ENCODE data around the gene HADHB. TPM values are rescaled to one million over a fixed set of nuclear protein-coding genes. Genes with fewer than 3 reads are reported as not detected.

The HADHB gene
- total and polyA plus RNA-seq, 2 of the 13 experiments (the other 11 are each of a cell fraction or from before 2014, with no cell fraction given) = 112 to 238 TPM

DNA sequence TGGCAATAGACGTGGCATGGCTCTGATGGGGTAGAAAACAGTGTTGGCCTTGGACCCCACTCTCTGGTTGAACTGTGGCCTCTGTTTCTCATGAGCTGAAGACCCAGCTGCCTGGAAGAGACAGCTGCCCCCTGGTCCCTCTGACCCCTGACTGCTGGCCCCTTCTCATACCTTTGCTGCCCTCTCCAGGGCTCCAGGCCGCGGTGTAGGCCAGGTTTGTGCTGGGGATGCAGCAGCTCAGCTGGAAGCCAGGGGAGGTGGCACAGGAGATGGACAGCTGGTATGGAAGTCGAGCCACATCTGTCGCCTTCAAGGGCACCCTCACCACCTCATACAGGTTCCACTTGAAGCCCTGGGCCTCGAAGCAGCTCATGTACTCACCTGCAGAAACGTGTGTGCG, 69.5 kb downstream of the HADHB start (continued):
- TF ChIP-seq, protein P1, sequence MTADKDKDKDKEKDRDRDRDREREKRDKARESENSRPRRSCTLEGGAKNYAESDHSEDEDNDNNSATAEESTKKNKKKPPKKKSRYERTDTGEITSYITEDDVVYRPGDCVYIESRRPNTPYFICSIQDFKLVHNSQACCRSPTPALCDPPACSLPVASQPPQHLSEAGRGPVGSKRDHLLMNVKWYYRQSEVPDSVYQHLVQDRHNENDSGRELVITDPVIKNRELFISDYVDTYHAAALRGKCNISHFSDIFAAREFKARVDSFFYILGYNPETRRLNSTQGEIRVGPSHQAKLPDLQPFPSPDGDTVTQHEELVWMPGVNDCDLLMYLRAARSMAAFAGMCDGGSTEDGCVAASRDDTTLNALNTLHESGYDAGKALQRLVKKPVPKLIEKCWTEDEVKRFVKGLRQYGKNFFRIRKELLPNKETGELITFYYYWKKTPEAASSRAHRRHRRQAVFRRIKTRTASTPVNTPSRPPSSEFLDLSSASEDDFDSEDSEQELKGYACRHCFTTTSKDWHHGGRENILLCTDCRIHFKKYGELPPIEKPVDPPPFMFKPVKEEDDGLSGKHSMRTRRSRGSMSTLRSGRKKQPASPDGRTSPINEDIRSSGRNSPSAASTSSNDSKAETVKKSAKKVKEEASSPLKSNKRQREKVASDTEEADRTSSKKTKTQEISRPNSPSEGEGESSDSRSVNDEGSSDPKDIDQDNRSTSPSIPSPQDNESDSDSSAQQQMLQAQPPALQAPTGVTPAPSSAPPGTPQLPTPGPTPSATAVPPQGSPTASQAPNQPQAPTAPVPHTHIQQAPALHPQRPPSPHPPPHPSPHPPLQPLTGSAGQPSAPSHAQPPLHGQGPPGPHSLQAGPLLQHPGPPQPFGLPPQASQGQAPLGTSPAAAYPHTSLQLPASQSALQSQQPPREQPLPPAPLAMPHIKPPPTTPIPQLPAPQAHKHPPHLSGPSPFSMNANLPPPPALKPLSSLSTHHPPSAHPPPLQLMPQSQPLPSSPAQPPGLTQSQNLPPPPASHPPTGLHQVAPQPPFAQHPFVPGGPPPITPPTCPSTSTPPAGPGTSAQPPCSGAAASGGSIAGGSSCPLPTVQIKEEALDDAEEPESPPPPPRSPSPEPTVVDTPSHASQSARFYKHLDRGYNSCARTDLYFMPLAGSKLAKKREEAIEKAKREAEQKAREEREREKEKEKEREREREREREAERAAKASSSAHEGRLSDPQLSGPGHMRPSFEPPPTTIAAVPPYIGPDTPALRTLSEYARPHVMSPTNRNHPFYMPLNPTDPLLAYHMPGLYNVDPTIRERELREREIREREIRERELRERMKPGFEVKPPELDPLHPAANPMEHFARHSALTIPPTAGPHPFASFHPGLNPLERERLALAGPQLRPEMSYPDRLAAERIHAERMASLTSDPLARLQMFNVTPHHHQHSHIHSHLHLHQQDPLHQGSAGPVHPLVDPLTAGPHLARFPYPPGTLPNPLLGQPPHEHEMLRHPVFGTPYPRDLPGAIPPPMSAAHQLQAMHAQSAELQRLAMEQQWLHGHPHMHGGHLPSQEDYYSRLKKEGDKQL (CRISPR knock-in tag; IDR thresholded peaks at IDR 0.05; ENCODE audit: low read depth) = no peak
- TF ChIP-seq CERS6 (CRISPR knock-in tag; IDR thresholded peaks at IDR 0.05) (no peak), SSRP1 (CRISPR knock-in tag; IDR thresholded peaks at IDR 0.05) (no peak), PRMT3 (CRISPR knock-in tag; IDR thresholded peaks at IDR 0.05; ENCODE audit: borderline replicate concordance, low read depth) (no peak), CAMTA2 (CRISPR knock-in tag; IDR thresholded peaks at IDR 0.05; ENCODE audit: borderline replicate concordance) (no peak), ZNF678 (CRISPR knock-in tag; IDR thresholded peaks at IDR 0.05) (no peak), ZSCAN12 (CRISPR knock-in tag; IDR thresholded peaks at IDR 0.05) (no peak), FUBP1 (CRISPR knock-in tag; IDR thresholded peaks at IDR 0.05; ENCODE audit: borderline replicate concordance) (no peak), SALL1 (CRISPR knock-in tag; IDR thresholded peaks at IDR 0.05) (peak; percentile 39; the same call in 1 of the 2 replicates), SYNCRIP (IDR thresholded peaks at IDR 0.05; ENCODE audit: insufficient read depth, low read depth, low read length) (no peak), SMC3 (IDR thresholded peaks at IDR 0.05; ENCODE audit: low read length) (peak; percentile 30; the same call in 1 of the 2 replicates), GFI1 (CRISPR knock-in tag; IDR thresholded peaks at IDR 0.05; ENCODE audit: borderline replicate concordance) (no peak)
- TF ChIP-seq, protein P2, sequence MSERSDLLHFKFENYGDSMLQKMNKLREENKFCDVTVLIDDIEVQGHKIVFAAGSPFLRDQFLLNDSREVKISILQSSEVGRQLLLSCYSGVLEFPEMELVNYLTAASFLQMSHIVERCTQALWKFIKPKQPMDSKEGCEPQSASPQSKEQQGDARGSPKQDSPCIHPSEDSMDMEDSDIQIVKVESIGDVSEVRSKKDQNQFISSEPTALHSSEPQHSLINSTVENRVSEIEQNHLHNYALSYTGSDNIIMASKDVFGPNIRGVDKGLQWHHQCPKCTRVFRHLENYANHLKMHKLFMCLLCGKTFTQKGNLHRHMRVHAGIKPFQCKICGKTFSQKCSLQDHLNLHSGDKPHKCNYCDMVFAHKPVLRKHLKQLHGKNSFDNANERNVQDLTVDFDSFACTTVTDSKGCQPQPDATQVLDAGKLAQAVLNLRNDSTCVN (CRISPR knock-in tag; IDR thresholded peaks at IDR 0.05; ENCODE audit: borderline replicate concordance) = no peak
- TF ChIP-seq, protein P3, sequence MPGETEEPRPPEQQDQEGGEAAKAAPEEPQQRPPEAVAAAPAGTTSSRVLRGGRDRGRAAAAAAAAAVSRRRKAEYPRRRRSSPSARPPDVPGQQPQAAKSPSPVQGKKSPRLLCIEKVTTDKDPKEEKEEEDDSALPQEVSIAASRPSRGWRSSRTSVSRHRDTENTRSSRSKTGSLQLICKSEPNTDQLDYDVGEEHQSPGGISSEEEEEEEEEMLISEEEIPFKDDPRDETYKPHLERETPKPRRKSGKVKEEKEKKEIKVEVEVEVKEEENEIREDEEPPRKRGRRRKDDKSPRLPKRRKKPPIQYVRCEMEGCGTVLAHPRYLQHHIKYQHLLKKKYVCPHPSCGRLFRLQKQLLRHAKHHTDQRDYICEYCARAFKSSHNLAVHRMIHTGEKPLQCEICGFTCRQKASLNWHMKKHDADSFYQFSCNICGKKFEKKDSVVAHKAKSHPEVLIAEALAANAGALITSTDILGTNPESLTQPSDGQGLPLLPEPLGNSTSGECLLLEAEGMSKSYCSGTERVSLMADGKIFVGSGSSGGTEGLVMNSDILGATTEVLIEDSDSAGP (CRISPR knock-in tag; IDR thresholded peaks at IDR 0.05; ENCODE audit: borderline replicate concordance) = peak; percentile 61
- TF ChIP-seq, protein P4, sequence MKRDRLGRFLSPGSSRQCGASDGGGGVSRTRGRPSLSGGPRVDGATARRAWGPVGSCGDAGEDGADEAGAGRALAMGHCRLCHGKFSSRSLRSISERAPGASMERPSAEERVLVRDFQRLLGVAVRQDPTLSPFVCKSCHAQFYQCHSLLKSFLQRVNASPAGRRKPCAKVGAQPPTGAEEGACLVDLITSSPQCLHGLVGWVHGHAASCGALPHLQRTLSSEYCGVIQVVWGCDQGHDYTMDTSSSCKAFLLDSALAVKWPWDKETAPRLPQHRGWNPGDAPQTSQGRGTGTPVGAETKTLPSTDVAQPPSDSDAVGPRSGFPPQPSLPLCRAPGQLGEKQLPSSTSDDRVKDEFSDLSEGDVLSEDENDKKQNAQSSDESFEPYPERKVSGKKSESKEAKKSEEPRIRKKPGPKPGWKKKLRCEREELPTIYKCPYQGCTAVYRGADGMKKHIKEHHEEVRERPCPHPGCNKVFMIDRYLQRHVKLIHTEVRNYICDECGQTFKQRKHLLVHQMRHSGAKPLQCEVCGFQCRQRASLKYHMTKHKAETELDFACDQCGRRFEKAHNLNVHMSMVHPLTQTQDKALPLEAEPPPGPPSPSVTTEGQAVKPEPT (CRISPR knock-in tag; IDR thresholded peaks at IDR 0.05; ENCODE audit: low read depth) = no peak
